MM.1S (cell line): ENCODE measurements around the gene SLC25A28.

ENCODE experiments used
- DNase-seq: peaks from one replicate; pipeline ENCODE4 v3.0.0-alpha.2; 2015
- H2AFZ ChIP-seq: fragments of 300-600 bp; sonication (generic); 2 replicates; pipeline ENCODE4 v1.6.0; 2016; ENCODE audit warnings: antibody characterized with exemption, low read length
- H3F3A ChIP-seq: fragments of 300-600 bp; sonication (generic); 2 replicates; pipeline ENCODE4 v1.6.1; 2016; ENCODE audit warnings: mild to moderate bottlenecking, antibody characterized with exemption, low read length, moderate library complexity, mixed read lengths; ENCODE audit not compliant: insufficient read depth
- H3K27ac ChIP-seq: fragments of 300-600 bp; sonication (generic); 2 replicates; pipeline ENCODE4 v1.5.1; 2016; ENCODE audit warnings: mild to moderate bottlenecking, low read length
- H3K27me3 ChIP-seq: fragments of 300-600 bp; sonication (generic); replicated peaks from 2 replicates; pipeline ENCODE4 v1.6.0; 2016; ENCODE audit warnings: low read length; ENCODE audit not compliant: insufficient read depth
- H3K36me3 ChIP-seq: fragments of 300-600 bp; sonication (generic); replicated peaks from 2 replicates; pipeline ENCODE4 v1.6.1; 2016; ENCODE audit warnings: mild to moderate bottlenecking, low read length, mixed read lengths; ENCODE audit not compliant: insufficient read depth
- H3K4me1 ChIP-seq: fragments of 300-600 bp; sonication (generic); 2 replicates; pipeline ENCODE4 v1.6.1; 2016; ENCODE audit warnings: low read length, mixed read lengths
- H3K4me2 ChIP-seq: fragments of 300-600 bp; sonication (generic); 2 replicates; pipeline ENCODE4 v1.6.0; 2016; ENCODE audit warnings: low read depth, low read length
- H3K4me3 ChIP-seq: fragments of 300-600 bp; sonication (generic); 2 replicates; pipeline ENCODE4 v1.5.1; 2016; ENCODE audit warnings: low read length, mixed read lengths
- H3K79me2 ChIP-seq: fragments of 300-600 bp; sonication (generic); 2 replicates; pipeline ENCODE4 v1.6.1; 2016; ENCODE audit warnings: mixed run types, low read length, mixed read lengths
- H3K9ac ChIP-seq: fragments of 300-600 bp; sonication (generic); 2 replicates; pipeline ENCODE4 v1.6.1; 2016; ENCODE audit warnings: low read length, mixed read lengths
- H3K9me2 ChIP-seq: fragments of 300-600 bp; sonication (generic); replicated peaks from 2 replicates; pipeline ENCODE4 v1.6.1; 2016; ENCODE audit warnings: mild to moderate bottlenecking, low read length, mixed read lengths; ENCODE audit not compliant: insufficient read depth
- H3K9me3 ChIP-seq: fragments of 300-600 bp; sonication (generic); replicated peaks from 2 replicates; pipeline ENCODE4 v1.6.1; 2016; ENCODE audit warnings: mild to moderate bottlenecking, low read length, mixed read lengths; ENCODE audit not compliant: insufficient read depth
- H4K20me1 ChIP-seq: fragments of 300-600 bp; sonication (generic); 2 replicates; pipeline ENCODE4 v1.6.1; 2016; ENCODE audit warnings: mild to moderate bottlenecking, low read length, moderate library complexity, mixed read lengths; ENCODE audit not compliant: insufficient read depth
- EZH2 ChIP-seq: fragments of 300-600 bp; sonication (generic); optimal IDR thresholded peaks from 2 replicates; pipeline ENCODE3; 2017; ENCODE audit warnings: low read depth, mild to moderate bottlenecking, antibody characterized with exemption, low read length, mixed read lengths
- EZH2phosphoT487 ChIP-seq: fragments of 300-600 bp; sonication (generic); IDR thresholded peaks from 2 replicates; pipeline ENCODE4 v1.6.1; 2018; ENCODE audit warnings: antibody characterized with exemption, low read length
- TF ChIP-seq, protein P1 (sequence below): fragments of 300-600 bp; sonication (generic); IDR thresholded peaks from 2 replicates; pipeline ENCODE4 v1.5.1; 2016; ENCODE audit warnings: antibody characterized with exemption, low read length, mixed read lengths

The SLC25A28 gene

DNA sequence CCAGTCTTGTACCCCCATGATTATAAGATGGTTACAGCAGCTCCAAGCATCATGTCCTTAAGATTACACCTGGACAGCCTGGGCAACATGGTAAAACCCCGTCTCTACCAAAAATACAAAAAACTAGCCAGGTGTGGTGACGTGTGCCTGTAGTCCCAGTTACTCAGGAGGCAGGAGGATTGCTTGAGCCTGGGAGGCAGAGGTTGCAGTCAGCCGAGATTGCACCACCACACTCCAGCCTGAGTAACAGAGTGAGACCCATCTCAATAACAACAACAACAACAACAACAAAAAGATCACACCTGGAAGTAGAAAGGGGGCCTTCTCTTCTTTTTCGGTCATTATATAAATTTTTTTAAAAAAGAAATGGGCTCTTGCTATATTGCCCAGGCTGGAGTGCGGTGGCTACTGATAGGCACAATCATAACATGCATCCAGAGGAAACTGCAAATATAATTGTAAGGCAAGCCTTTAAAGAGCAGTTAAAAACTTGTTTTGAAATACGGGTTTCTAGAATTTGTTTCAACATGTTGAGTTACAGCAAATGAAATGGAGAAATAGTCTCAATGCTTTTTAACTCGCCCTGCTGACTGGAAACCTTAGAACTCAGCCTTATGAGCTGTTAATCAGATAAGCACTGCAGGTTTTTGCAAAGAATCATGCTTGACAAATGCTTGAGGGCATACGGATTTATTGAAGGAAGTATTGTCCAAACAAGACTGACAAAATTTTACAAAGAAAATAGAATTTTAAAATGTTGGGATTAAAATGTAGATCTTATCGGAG is 34.3 kb upstream of the SLC25A28 start:
- Histone ChIP-seq H3K9me3 (no peaks in the 10 kb centered on the region), H3K27me3 (no peaks in the 10 kb centered on the region), H3K4me3 (no peak overlapping the region), H2AFZ (no peak overlapping the region), H3K79me2 (peaks cover under 1% of the 10 kb centered on the region; the same call in 1 of the 2 replicates), H3F3A (no peaks in the 10 kb centered on the region), H3K36me3 (no peaks in the 10 kb centered on the region), H3K4me1 (no peaks in the 10 kb centered on the region), H3K9me2 (no peaks in the 10 kb centered on the region), H4K20me1 (no peaks in the 10 kb centered on the region), H3K9ac (no peak overlapping the region), H3K4me2 (no peak overlapping the region), H3K27ac (no peak overlapping the region)
- DNase-seq, result no peak
- no peak for TF ChIP-seq EZH2
- TF ChIP-seq, protein P1, sequence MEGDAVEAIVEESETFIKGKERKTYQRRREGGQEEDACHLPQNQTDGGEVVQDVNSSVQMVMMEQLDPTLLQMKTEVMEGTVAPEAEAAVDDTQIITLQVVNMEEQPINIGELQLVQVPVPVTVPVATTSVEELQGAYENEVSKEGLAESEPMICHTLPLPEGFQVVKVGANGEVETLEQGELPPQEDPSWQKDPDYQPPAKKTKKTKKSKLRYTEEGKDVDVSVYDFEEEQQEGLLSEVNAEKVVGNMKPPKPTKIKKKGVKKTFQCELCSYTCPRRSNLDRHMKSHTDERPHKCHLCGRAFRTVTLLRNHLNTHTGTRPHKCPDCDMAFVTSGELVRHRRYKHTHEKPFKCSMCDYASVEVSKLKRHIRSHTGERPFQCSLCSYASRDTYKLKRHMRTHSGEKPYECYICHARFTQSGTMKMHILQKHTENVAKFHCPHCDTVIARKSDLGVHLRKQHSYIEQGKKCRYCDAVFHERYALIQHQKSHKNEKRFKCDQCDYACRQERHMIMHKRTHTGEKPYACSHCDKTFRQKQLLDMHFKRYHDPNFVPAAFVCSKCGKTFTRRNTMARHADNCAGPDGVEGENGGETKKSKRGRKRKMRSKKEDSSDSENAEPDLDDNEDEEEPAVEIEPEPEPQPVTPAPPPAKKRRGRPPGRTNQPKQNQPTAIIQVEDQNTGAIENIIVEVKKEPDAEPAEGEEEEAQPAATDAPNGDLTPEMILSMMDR, result no peak
- TF ChIP-seq EZH2phosphoT487, result no peak

- Histone ChIP-seq H3K79me2 (no peaks in the 10 kb centered on the region), H3K9me2 (no peaks in the 10 kb centered on the region), H3K36me3 (no peaks in the 10 kb centered on the region), H3K4me2 (no peak overlapping the region), H3K4me3 (no peak overlapping the region), H3K9me3 (no peaks in the 10 kb centered on the region), H3K9ac (no peak overlapping the region), H3K4me1 (no peaks in the 10 kb centered on the region), H3F3A (no peaks in the 10 kb centered on the region), H2AFZ (no peak overlapping the region), H4K20me1 (no peaks in the 10 kb centered on the region), H3K27ac (no peak overlapping the region), H3K27me3 (no peaks in the 10 kb centered on the region)
- TF ChIP-seq EZH2 (no peak), EZH2phosphoT487 (no peak)
- TF ChIP-seq, protein P1, result no peak
- DNase-seq, result no peak
Measured at GRCh38 chr10:99652800-99653390, 32.7 kb upstream of the SLC25A28 start.

GRCh38 chr10:99648717-99649116 is 28.5 kb upstream of the SLC25A28 start:
- no peak for TF ChIP-seq EZH2
- no peak for TF ChIP-seq EZH2phosphoT487
- TF ChIP-seq, protein P1, result no peak

More at GRCh38 chr10:99648717-99649116, 28.5 kb upstream of the SLC25A28 start:
- Histone ChIP-seq H3F3A (no peaks in the 10 kb centered on the region), H3K27me3 (no peaks in the 10 kb centered on the region), H3K79me2 (no peaks in the 10 kb centered on the region), H3K27ac (no peak overlapping the region), H3K36me3 (no peaks in the 10 kb centered on the region), H3K4me1 (no peaks in the 10 kb centered on the region), H3K9ac (no peak overlapping the region), H3K9me2 (no peaks in the 10 kb centered on the region), H2AFZ (no peak overlapping the region), H4K20me1 (no peaks in the 10 kb centered on the region), H3K9me3 (no peaks in the 10 kb centered on the region), H3K4me2 (no peak overlapping the region), H3K4me3 (no peak overlapping the region)
- no peak for DNase-seq
